H1 (cell line): ENCODE data around the gene ZNF423. TPM values are rescaled to one million over a fixed set of nuclear protein-coding genes. Genes with fewer than 3 reads are reported as not detected.

Source experiments
- CHD7 ChIP-seq: fragments of 300-600 bp; sonication (generic); IDR thresholded peaks from 2 replicates; pipeline ENCODE4 v1.7.1; 2012; ENCODE audit warnings: low read length, moderate library complexity, mild to moderate bottlenecking, inconsistent platforms; ENCODE audit not compliant: insufficient replicate concordance
- PHF8 ChIP-seq: fragments of 200-600 bp; sonication (generic); conservative IDR thresholded peaks from 2 replicates; pipeline ENCODE4 v1.7.1; 2012; ENCODE audit warnings: low read depth, mild to moderate bottlenecking, inconsistent platforms, low read length, moderate library complexity
- polyA plus RNA-seq, 7 experiments: library from polyadenylated mRNA; depleted of rRNA in 3 of 7; stranded (reverse) in 5 of 7; unstranded in 2 of 7; fragments of >200 nt in 5 of 7; fragments of 200-250 nt in 2 of 7; gene quantifications; 1 replicate in 5 of 7; 2 replicates in 1 of 7; 4 replicates in 1 of 7; pipeline versions ENCODE4 v1.2.1 to v1.2.3, GENCODE V29; 2011 to 2013; ENCODE audit warnings: missing spikeins in 2 of 7, mixed read lengths in 2 of 7
- total RNA-seq: library from RNA; stranded (reverse); fragmentation: NEBNext Ultra II Directional; extraction: Animal tissue kit (Norgen Biotek cat#: 25700); gene quantifications from 2 replicates; pipeline ENCODE4 v1.2.1, GENCODE V29; 2021

ZNF423 gene
- total and polyA plus RNA-seq, 2 of the 8 experiments (the other 6 are each of a cell fraction or from before 2014, with no cell fraction given), result 38.2 to 52.3 TPM

- TF ChIP-seq CHD7, result no peak
- no peak for TF ChIP-seq PHF8
- TF ChIP-seq, all 59 proteins: peak for 0
These were observed 311.1 kb downstream of the ZNF423 start (continued) for GRCh38 chr16:49544828-49545227.
